Activated CD4-positive, alpha-beta memory T cell treated with anti-CD3 and anti-CD28 coated beads, Interleukin-2, amount 10 ng/mL, durations not matched to agents 7 days and 5 days (primary cell): ENCODE measurements around the gene CDH7. TPM values are rescaled to one million over a fixed set of nuclear protein-coding genes. Genes with fewer than 3 reads are reported as not detected.

Experiments
- CTCF ChIA-PET: fragments of 350-600 bp; sonication (Branson Sonifier 250); formaldehyde crosslinking; loops from one replicate; lab custom pipeline; 2021; ENCODE audit warnings: antibody characterized with exemption, inconsistent platforms; lab: Charles Lee
- POLR2A ChIA-PET: fragments of 350-600 bp; sonication (Branson Sonifier 250); formaldehyde crosslinking; loops from one replicate; lab custom pipeline; 2021; ENCODE audit warnings: antibody characterized with exemption; lab: Charles Lee
- DNase-seq: peaks from one replicate; pipeline ENCODE4 v3.0.0-alpha.2; 2020
- H3K27ac Mint-ChIP-seq: one replicate; pipeline ENCODE4 v1.8.0; 2021; ENCODE audit warnings: mild to moderate bottlenecking, mixed read lengths
- H3K27me3 Mint-ChIP-seq: one replicate; pipeline ENCODE4 v1.8.0; 2021; ENCODE audit warnings: mixed read lengths
- H3K36me3 Mint-ChIP-seq: one replicate; pipeline ENCODE4 v1.8.0; 2021; ENCODE audit warnings: low read depth, mixed read lengths
- H3K4me1 Mint-ChIP-seq: one replicate; pipeline ENCODE4 v1.8.0; 2021; ENCODE audit warnings: mixed read lengths
- H3K4me3 Mint-ChIP-seq: one replicate; pipeline ENCODE4 v1.8.0; 2021; ENCODE audit warnings: mild to moderate bottlenecking, mixed read lengths
- H3K9me3 Mint-ChIP-seq: one replicate; pipeline ENCODE4 v1.8.0; 2021; ENCODE audit warnings: mixed read lengths
- total RNA-seq, 2 experiments: library from RNA; stranded (reverse); gene quantifications; one replicate each; pipeline ENCODE4 v1.2.3, GENCODE V29; 2021

CDH7 gene
- total RNA-seq, 2 experiments from 2014 or later = not detected

DNA sequence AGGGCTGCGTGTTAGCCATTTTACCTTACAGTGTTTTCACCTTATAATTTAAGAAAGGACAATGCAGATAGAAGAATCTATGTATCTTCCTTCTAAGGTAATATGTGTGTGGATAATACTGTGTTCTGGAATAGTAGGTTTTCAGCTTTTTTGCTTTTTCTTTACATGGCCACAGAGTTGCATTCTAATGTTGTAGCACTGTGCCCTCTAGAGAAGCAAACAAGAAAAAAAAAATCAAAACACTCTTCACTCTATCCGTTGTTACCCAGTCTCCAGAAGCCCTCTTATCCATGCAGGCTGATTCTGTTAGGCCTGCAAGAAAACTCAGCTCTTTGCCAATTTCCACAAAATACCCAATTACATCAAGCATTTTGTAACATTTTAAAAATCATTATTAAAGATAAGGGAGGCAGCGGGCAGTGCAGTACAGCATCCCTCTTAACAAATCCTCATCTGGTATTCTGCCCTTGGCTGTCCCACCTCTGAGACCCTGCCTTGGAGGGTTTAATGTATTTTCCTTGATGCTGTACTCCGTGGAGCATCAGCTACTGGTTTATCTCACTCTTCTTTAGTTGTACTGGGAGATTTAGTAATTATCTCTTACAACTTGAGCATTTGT lies 41.8 kb downstream of the CDH7 start:
- H3K4me1 Mint-ChIP-seq = no peaks in the 10 kb centered on the region
- POLR2A ChIA-PET = no interaction called here
- peaks cover 5% of the 10 kb centered on the region for H3K9me3 Mint-ChIP-seq
- no peak overlapping the region for H3K27ac Mint-ChIP-seq
- no peak for DNase-seq
- no peak overlapping the region for H3K4me3 Mint-ChIP-seq
- no peaks in the 10 kb centered on the region for H3K36me3 Mint-ChIP-seq
- H3K27me3 Mint-ChIP-seq = no peaks in the 10 kb centered on the region
- CTCF ChIA-PET = no interaction called here

DNA sequence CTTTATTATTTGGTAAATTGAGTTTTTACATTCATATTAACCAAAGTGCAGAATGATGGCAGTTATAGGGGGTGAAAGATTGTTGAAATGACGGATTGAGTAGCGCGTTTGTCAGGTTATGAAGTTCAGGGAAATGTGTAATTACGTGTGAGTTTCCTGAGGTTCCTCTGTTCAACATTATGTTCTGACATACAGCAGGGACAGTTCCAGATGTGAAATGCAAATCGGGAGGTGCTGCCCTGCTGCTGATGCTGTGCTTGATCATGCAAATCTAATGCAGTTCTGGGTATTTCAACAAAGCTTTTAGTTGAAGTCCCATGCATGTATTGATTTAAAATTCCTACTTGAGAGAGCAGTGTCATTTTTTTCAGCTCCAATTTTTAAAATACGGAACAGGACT lies 57.9 kb downstream of the CDH7 start:
- no peaks in the 10 kb centered on the region for H3K27me3 Mint-ChIP-seq
- H3K4me1 Mint-ChIP-seq = no peaks in the 10 kb centered on the region
- no peak for DNase-seq
- no peaks in the 10 kb centered on the region for H3K36me3 Mint-ChIP-seq
- H3K4me3 Mint-ChIP-seq = no peak overlapping the region
- POLR2A ChIA-PET = no interaction called here
- CTCF ChIA-PET = no interaction called here
- H3K9me3 Mint-ChIP-seq = peaks cover 6% of the 10 kb centered on the region
- no peak overlapping the region for H3K27ac Mint-ChIP-seq

DNA sequence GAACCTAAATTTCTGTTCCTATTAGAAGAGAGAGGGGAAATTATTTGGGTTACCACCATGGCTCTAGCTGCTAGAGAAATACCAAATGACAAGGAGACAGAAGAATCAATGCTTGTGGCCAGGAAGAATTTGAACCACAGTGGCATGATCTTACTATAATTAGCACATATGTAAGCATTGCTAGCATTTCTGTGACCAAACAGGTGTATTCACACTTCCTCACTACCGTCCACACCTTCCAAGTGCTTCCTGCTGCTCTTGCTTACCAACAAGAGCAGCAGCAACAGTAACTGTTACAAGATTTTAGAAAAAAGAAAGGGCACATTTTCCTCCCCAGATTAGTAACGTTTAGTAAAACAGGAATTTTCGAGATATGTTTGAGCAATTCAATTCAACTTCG lies 60.5 kb downstream of the CDH7 start:
- H3K36me3 Mint-ChIP-seq = no peaks in the 10 kb centered on the region
- no peaks in the 10 kb centered on the region for H3K27me3 Mint-ChIP-seq
- H3K27ac Mint-ChIP-seq = no peak overlapping the region
- CTCF ChIA-PET = no interaction called here
- no peak overlapping the region for H3K4me3 Mint-ChIP-seq
- H3K9me3 Mint-ChIP-seq = peaks cover 3% of the 10 kb centered on the region
- no peak for DNase-seq
- POLR2A ChIA-PET = no interaction called here
- H3K4me1 Mint-ChIP-seq = no peaks in the 10 kb centered on the region

DNA sequence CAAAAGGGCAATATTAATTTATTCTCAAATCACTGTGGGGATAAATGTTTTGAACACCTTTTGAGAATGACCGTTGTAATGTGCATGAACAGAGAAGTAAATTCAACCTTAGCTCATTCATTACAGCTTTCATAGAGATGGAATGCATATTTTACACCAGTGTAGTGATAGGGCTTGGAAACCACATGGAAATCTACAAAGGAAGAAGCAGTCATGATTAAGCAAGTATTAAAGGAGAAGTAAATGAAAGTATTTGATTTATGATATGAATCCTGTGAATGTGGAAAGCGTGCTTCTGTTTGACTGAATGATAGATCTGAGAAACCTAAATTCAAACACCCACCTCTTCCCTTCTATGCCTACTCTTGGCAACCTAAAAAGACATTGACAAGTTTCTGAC lies 64.7 kb downstream of the CDH7 start:
- Mint-ChIP-seq H3K9me3 (peaks cover 8% of the 10 kb centered on the region), H3K4me3 (no peak overlapping the region), H3K36me3 (no peaks in the 10 kb centered on the region), H3K4me1 (no peaks in the 10 kb centered on the region), H3K27me3 (no peaks in the 10 kb centered on the region), H3K27ac (no peak overlapping the region)
- ChIA-PET CTCF (no interaction called here), POLR2A (no interaction called here)
- DNase-seq = no peak

DNA sequence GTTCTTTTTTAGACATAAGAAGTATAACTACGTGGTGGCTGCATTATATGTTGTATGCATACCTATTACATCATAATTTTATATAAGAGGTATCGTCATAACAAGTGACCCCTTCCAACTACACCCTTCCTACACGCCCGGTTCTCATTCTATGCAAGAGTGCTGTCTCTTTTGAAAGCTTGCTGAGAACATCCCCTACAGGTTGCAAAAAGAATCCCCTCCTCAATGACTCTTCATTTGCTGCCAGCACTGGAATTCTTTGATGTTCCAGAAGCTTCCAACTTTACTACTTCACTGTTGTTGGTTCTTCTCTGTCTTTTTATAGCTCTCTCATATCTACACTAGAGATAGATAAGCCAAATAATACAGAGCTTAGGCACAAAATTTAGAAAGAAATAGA lies 66.4 kb downstream of the CDH7 start:
- CTCF ChIA-PET = no interaction called here

DNA sequence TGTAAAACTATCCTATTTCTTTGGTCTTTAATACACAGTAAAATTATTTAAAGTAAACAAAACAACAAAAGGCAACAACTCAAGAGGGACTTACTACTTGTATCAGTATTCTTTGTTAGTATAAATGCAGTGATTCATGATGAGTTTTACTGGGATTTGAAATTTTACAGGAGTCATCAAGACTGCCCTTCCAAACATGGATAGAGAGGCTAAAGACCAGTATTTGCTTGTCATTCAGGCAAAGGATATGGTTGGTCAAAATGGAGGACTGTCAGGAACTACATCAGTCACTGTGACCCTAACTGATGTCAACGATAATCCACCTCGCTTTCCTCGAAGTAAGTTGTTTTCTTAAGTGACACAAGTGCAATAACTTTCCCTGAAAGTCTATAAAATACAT lies 71.1 kb downstream of the CDH7 start:
- Mint-ChIP-seq H3K4me1 (no peaks in the 10 kb centered on the region), H3K36me3 (no peaks in the 10 kb centered on the region), H3K4me3 (no peak overlapping the region), H3K27ac (no peak overlapping the region), H3K9me3 (peaks cover 7% of the 10 kb centered on the region), H3K27me3 (no peaks in the 10 kb centered on the region)
- ChIA-PET POLR2A (no interaction called here), CTCF (no interaction called here)
- DNase-seq = no peak

More for the DNA sequence above, 66.4 kb downstream of the CDH7 start:
- H3K9me3 Mint-ChIP-seq = peaks cover 7% of the 10 kb centered on the region
- DNase-seq = no peak
- H3K27me3 Mint-ChIP-seq = no peaks in the 10 kb centered on the region
- no peaks in the 10 kb centered on the region for H3K36me3 Mint-ChIP-seq
- POLR2A ChIA-PET = no interaction called here
- H3K27ac Mint-ChIP-seq = no peak overlapping the region
- H3K4me3 Mint-ChIP-seq = no peak overlapping the region
- H3K4me1 Mint-ChIP-seq = no peaks in the 10 kb centered on the region

DNA sequence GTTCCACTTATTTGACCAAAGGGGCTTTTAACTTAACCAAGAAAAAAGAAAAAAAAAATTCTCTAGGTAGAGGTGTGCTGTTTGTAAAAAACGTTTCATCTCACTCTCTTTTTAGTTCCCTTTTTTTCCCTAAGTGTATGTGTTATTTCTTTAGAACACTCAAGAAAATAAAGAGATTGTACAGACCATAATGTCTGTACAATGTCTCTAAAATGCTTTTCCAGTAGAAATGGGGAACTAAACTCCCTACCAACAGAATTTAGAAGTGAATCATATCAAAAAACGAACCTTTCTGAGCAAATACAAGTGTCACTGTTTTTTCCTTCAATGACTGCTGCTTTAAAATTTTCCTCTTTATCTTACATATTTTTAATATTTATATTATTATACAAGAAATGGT lies 72.0 kb downstream of the CDH7 start:
- POLR2A ChIA-PET = no interaction called here
- no peak for DNase-seq
- no peak overlapping the region for H3K4me3 Mint-ChIP-seq
- no peaks in the 10 kb centered on the region for H3K4me1 Mint-ChIP-seq
- H3K27ac Mint-ChIP-seq = no peak overlapping the region
- H3K9me3 Mint-ChIP-seq = peaks cover 7% of the 10 kb centered on the region
- H3K36me3 Mint-ChIP-seq = no peaks in the 10 kb centered on the region
- CTCF ChIA-PET = no interaction called here
- no peaks in the 10 kb centered on the region for H3K27me3 Mint-ChIP-seq

DNA sequence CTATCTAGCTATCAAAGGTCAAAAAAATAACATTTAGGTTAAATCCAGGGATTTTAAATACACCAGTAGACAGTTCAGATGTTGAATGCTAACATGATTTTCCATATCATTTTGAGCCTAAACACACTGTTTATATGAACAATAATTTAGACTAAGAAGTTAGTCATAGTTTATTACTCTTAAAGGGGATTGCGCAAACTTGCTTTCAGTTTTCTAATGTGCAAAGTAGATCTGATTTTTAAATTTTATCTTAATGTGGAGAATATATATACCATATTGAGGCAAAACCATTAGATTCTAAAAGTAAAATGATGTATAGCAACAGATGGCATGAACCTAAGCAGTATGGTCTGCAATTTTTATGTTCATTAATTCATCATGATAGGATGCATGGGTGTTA lies 76.6 kb downstream of the CDH7 start:
- H3K9me3 Mint-ChIP-seq = peaks cover 2% of the 10 kb centered on the region
- H3K27ac Mint-ChIP-seq = no peak overlapping the region
- no peaks in the 10 kb centered on the region for H3K36me3 Mint-ChIP-seq
- no peaks in the 10 kb centered on the region for H3K4me1 Mint-ChIP-seq
- no peak overlapping the region for H3K4me3 Mint-ChIP-seq
- ChIA-PET CTCF (no interaction called here), POLR2A (no interaction called here)
- no peak for DNase-seq
- H3K27me3 Mint-ChIP-seq = no peaks in the 10 kb centered on the region

DNA sequence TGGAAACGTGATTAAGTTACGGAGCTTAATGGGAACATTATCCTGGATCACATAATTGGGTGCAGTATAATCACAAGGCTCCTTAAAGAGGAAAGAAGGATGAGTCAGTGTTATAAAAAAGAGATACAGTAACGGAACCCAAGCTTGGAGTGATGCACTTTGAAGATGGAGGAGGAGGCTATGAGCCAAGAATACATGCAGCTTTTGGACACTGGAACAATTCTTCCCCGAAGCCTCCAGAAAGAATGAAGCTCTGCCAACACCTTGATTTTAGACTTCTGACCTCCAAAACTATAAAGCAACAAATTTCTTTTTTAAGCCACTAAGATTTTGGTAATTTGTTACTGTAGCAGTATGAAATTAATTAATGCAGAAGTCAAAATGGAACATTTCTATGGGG lies 85.1 kb downstream of the CDH7 start:
- no peaks in the 10 kb centered on the region for H3K27me3 Mint-ChIP-seq
- ChIA-PET POLR2A (no interaction called here), CTCF (no interaction called here)
- no peak overlapping the region for H3K27ac Mint-ChIP-seq
- no peaks in the 10 kb centered on the region for H3K4me1 Mint-ChIP-seq
- H3K36me3 Mint-ChIP-seq = no peaks in the 10 kb centered on the region
- H3K9me3 Mint-ChIP-seq = peaks cover 17% of the 10 kb centered on the region
- no peak overlapping the region for H3K4me3 Mint-ChIP-seq
- DNase-seq = no peak

DNA sequence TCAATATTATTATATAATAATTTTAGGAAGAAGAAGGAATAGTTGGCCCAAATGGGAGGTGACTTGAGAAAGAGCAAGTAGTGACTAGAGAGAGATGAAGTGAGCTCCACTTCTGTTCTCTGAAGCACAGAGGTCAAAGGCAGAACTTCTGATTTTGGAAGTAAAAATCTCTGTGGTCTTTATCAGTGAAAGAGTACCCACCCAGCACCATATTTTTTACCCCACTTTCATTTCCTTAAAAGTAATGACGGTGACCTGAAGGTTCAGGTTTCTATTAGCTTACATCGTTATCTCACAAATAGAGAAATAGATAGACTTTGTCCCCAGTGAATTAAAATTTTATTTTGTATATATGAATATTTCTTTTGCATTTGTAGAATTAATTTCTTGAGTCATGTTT lies 95.3 kb downstream of the CDH7 start:
- no peaks in the 10 kb centered on the region for H3K36me3 Mint-ChIP-seq
- no peak overlapping the region for H3K27ac Mint-ChIP-seq
- no peaks in the 10 kb centered on the region for H3K9me3 Mint-ChIP-seq
- no peaks in the 10 kb centered on the region for H3K27me3 Mint-ChIP-seq
- no peak overlapping the region for H3K4me3 Mint-ChIP-seq
- no peak for DNase-seq
- no peaks in the 10 kb centered on the region for H3K4me1 Mint-ChIP-seq
- ChIA-PET POLR2A (no interaction called here), CTCF (no interaction called here)

DNA sequence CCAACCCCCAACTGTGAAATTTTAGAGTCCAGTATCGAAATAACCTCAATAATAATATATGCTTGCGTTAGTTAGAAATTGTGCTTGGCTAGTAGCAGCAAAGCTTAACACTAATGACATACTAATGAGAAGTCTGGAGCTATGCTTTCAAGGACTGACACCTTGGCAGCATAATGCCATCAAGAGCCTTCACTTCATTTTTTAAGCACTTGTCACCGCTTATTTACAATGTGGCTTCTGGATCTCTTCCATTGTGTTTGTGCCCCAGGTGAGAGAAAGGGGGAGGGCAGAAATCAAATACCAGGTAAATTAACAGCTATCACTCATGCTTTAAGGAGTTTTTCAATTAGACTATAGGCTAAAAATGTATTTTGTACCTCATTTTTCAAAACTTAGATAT lies 101.5 kb downstream of the CDH7 start:
- POLR2A ChIA-PET = no interaction called here
- no peaks in the 10 kb centered on the region for H3K4me1 Mint-ChIP-seq
- H3K27ac Mint-ChIP-seq = no peak overlapping the region
- CTCF ChIA-PET = no interaction called here
- H3K27me3 Mint-ChIP-seq = no peaks in the 10 kb centered on the region
- H3K4me3 Mint-ChIP-seq = no peak overlapping the region
- peaks cover 3% of the 10 kb centered on the region for H3K9me3 Mint-ChIP-seq
- DNase-seq = no peak
- no peaks in the 10 kb centered on the region for H3K36me3 Mint-ChIP-seq

DNA sequence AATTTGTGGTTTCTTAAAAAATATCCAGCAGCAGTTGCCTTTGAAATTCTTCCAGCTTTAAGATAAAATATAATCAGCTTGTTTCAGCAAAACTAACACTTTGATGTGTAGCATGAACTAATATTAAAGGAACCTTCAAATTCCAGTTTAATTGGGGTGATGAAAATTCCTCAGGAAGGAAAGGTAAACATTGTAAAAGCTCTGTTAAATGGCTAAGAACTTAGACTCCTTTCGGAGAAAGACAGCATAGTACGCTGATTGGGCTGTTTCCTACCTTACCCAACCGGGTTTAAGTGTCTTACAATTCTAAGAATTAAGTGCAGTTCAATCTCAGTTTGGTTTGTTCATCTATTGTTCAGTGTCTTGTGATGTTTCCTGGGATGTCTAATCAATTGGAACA lies 108.3 kb downstream of the CDH7 start:
- no peaks in the 10 kb centered on the region for H3K36me3 Mint-ChIP-seq
- H3K4me3 Mint-ChIP-seq = no peak overlapping the region
- peaks cover 3% of the 10 kb centered on the region for H3K9me3 Mint-ChIP-seq
- no peaks in the 10 kb centered on the region for H3K4me1 Mint-ChIP-seq
- H3K27me3 Mint-ChIP-seq = no peaks in the 10 kb centered on the region
- POLR2A ChIA-PET = no interaction called here
- no peak for DNase-seq
- H3K27ac Mint-ChIP-seq = no peak overlapping the region
- CTCF ChIA-PET = no interaction called here

DNA sequence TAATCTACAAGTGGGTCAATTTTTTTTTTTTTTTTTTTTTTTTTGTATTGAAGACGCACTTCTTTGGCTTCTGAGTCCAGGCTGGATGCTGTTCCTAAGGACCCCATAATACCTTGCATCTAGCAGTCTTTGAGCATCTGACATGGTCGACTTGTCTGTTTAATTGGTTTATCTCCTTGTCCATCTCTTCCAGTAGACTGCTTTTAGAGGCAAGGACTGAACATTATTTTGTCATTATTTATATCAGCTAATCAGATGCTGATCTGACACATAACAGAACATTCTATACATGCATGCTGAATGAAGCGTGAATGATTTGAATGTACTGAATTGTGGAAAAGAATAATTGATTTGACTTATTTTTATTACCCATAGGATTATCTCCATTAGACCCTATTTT lies 118.7 kb downstream of the CDH7 start:
- CTCF ChIA-PET = interaction anchor here (0.7 kb wide), 1 partner anchor 45 kb away, joined by 3 read pairs; no protein-coding TSS in a partner anchor
- Mint-ChIP-seq H3K27me3 (no peaks in the 10 kb centered on the region), H3K27ac (no peak overlapping the region), H3K4me1 (no peaks in the 10 kb centered on the region), H3K36me3 (no peaks in the 10 kb centered on the region), H3K9me3 (peaks cover 12% of the 10 kb centered on the region), H3K4me3 (no peak overlapping the region)
- no peak for DNase-seq
- POLR2A ChIA-PET = no interaction called here

DNA sequence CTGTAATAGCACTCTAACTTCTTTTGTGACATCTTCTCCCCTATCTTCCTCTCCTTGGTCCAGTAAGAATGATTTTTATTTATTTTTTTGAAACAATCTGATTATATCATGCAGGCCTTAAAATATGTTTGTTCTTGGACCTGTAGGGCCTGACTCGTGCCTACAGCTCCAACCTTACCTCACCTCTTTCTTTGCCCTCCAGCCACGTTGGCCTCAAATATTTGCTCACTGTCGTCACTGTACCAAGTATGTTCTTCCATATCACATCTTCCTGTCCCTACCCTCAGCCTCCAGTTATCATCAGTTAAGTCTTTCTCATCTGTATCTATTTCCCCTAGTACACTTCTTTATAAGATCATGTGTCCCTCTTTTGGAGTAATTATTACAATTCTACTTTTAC lies 125.5 kb downstream of the CDH7 start:
- DNase-seq = no peak
- Mint-ChIP-seq H3K36me3 (no peaks in the 10 kb centered on the region), H3K27ac (no peak overlapping the region), H3K9me3 (peaks cover 4% of the 10 kb centered on the region), H3K4me3 (no peak overlapping the region), H3K4me1 (no peaks in the 10 kb centered on the region), H3K27me3 (no peaks in the 10 kb centered on the region)
- ChIA-PET CTCF (no interaction called here), POLR2A (no interaction called here)
